ENCODE data around the gene CCNQ.

CCNQ gene

DNA sequence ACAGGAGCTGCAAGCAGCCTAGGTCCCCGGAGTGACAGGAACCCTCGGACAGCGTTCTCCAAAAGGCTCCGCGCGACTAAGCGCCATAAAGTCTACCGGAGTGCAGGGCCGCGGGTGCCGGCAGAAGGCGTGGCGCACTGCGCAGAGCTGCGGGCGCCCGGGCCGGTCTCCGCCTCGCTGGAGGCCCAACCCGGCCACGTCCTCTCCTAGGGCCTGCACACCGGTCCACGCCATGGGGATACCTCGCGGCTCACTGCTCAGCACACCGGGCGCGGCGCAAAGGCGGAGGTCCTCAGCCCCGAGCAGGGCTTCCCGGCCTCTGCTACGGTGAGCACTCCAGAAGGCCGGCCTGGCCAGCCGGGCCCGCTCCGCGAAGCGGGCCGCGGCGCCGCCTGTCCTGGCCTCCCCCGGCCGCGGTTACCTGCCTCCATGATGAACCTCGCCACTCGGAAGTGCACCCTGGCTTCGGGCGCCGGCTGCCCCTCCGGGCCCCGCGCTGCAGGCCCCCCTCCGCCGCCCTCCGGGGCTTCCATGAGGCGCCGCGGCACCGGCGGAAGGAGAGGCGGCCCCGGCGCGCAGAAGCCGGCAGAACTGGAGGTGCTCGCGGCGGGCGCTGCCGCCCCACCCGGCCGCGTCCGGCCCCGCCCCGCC, at the start of gene CCNQ:
Gene CCNQ, minus strand, starts transcription at position 599 of the 651 bp plus-strand sequence. Its CDS starts 66 bp downstream, at position 533.
- DNase-seq, result peak; percentile 23

DNA sequence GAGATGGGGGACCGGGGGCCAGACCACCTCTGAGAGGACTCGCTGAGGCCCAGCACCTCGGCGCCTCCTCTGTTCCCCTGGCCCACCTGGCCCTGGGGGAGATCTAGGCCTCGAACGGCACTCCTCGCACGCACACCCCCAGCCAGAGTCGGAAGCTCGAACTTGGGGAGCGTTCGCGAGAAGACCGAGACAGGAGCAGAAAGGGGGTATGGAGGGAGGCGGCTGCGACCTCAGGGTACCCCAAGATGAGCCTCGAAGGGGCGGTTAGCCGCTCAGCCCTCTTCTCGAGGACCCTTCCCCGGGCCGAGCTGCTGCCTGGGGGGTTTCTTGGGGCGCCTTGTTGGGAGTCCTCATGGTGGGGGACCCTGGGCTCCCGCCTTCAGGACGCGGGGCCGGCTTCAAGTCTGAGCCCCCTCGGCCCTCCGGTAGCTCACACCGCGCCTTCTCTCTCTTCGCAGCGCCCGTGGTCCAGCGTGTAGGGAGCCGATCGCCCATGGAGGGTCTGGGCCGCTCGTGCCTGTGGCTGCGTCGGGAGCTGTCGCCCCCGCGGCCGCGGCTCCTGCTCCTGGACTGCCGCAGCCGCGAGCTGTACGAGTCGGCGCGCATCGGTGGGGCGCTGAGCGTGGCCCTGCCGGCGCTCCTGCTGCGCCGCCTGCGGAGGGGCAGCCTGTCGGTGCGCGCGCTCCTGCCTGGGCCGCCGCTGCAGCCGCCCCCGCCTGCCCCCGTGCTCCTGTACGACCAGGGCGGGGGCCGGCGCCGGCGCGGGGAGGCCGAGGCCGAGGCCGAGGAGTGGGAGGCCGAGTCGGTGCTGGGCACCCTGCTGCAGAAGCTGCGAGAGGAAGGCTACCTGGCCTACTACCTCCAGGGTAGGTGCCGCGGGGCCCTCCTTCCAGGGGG, 48.8 kb upstream of the CCNQ start:
- no peak for DNase-seq

DNA sequence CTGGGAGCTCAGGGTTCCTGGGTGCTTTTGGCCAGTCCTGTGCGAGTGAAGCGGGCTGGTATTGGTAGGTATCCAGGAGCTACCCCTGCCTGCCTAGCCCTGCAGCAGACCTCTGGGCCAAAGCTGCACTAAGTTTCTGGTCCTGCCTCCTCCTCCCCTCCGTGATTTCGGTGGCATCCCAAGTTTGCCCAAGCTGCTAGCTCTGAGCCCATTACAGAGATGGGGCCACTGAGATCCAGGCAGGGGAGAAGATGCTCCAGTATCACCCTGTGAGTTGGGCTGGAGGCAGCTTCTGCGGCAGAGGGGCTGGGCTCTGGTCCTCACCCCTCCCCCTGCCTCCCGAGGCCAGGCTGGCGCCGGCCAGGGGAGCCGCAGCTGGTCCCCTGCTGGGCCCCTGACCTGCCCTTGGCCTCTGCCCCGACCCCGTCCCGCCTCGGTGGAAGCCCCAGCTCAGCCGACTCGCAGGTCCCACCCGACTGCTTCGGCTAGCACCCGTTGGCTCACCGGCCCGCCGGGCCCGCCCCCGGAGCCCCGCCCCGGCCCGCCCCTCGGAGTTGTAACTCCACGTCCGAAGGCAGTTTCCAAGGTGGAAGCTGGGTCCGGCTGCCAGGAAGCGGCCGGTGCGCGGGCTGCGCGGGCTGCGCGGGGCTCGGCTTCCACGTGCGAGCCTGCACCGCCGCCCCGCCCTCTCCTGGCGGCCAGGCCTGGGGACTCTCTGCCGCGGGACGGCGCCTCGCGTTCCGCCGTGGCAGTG, 47.9 kb upstream of the CCNQ start, which contains the start of gene DUSP9:
Gene DUSP9, plus strand, starts transcription at position 584 of the 754 bp plus-strand sequence. CDS start 751 bp downstream, outside the sequence.
- DNase-seq, result peak; percentile 14

DNA sequence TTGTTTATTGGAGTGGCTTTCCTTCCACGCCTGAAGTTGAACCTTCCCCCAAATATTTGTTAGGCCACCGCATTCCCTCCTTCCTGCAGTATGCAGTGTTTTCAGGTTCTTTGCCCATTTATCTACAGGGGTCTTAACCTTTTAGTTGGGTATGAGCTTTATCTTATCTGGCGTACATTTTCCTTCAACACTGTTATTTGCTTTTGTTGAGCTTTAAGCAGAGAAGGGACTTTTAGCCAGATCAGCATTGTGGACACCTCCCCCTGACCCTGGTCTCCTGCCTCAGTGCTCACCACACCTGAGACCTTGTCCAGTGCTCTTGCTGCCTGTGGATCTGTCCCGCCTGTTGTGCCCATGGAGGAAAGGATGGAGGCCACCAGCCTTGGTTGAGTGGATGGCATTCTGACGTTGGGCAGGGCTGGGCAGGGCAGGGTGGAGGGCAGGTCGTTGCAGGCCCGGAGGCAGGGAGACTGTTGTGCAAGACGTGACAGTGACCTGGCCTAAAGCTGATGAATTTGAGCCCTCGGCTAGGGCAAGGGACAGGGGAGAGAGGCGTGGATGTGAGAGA, 47.1 kb upstream of the CCNQ start:
- no peak for DNase-seq

DNA sequence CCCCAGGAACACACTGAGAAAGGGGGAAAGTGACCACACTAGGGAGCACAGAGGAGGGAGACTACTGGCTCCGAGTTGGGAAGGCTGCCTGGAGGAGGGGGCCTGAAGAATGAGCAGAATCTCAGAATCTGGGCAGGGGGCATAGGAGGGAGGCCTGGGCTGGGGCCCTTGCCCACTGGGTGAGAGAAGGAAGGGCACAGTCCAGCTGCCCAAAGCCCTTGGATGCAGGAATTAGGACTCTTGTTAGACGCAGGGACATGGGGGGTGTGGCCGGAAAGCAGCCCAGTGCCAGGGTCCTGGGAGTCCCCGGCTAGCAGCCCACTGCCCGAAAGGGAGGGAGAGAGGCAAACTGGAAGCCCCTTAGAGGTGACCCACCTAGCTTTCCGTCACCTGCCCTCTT, 46.2 kb upstream of the CCNQ start:
- no peak for DNase-seq

DNA sequence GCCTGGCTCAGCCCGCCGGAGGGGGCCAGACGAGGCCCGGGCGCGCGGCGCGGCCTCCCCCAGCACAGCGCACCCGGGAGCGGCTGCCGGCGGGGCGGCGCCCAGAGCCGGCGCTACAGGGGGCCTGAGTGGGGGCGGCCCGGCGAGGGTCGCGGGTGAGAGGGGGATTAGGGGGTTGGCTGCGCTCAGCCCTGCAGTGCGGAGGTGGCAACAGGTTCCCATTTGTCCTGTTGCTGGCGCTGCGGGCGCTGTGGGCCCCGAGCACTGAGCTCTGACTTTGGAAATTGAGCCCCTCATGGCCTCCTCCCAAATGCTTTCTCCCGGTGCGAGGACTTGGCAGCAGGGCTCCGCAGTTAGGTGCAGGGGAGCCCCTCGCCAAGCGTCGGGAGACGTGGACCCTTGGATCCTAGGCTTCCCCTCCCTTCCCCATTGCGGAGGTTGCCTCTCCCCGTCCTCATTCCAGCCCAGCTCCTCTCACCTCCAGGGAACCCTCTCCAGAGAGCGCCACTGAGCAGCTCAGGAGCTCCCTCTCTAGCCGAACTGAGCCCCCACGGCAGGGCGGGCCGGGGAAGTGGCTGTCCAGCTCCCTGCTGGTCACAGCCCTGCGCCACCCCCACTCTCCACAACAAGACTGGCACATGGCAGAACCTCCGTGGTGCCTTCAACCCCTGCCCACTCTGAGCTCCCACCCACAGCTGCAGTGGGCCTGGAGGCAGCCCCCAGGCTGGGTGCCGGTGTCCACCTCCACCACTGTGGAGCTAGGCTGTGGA, 45.6 kb upstream of the CCNQ start:
- no peak for DNase-seq

DNA sequence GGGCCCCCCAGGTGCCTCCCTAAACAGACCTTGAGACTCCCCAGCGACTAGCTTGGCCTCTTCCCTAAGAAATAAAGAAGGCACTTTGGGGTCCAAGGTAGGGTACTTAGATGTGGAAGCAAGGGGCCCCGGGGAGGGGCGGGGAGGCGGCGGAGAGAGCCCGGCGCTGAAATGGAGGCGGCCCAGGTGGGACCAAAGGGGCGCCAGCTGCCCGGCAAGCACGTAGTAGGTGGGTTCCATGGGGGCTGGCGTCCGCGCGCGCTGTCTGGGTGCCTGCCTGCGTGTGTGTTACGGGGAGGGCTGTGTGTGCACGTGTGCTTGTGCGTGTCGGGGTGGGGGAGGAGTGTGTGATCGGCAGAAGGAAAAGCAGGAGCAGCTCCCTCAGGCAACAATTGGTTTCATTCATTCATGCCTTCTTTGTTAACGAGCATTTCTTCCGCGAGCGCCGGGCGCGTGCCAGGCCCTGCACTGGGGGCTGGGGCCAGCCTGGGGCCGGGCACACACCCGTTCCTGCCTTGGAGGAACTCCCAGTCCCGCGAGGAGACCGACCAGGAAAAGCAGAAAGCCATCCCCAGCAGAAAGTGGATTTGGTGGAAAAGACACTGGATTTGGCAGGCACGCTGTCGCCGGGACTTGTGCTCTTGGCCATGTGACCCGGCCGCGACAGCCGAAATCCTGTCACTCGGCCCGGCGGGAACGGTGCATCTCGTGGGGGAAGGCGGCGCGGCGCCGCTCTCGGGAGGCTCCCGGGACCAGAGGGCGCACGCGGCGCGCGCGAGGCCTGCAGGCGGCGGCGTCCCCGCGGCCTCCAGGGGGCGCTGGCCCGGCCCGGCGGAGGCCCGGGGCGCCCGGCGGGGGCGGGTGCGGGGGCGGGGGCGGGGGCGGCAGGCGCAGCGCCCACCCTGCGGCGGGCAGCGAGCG, 44.8 kb upstream of the CCNQ start:
- DNase-seq, result peak; percentile 14

DNA sequence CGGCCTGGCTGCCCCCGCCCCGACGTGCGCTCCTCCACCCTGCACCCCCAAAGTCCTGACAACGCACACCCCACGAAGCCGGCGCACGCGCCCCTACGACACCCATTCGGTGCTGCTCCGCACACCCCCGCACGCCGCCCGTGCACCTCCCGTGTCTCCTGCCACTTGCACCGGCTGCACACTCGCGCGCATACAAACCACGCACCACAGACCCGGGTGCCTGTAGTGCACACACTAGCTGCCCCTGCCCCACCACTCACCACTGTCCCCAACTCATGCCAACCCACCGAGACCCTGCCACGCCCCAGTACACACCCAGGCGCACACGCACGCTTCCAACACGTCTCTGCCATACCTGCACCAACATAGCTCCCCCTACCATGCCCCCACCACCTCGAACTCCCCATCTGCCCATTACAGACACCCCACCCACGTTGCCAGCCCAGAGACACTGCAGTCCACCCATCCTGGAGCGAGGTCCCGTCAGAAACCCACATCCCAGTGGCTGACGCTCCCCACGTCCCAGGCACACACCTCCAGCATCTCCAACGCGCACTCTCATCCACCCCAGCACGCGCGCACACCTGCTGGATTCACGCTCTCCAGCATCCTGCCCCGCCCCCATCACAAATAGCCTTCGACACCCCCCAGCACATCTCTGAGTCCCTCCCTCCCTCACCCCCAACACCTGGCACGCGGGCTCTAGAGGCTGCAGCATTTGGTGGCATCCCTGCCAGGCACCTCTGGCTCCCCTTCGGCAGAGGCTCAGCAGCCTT, 43.9 kb upstream of the CCNQ start:
- DNase-seq, result no peak

DNA sequence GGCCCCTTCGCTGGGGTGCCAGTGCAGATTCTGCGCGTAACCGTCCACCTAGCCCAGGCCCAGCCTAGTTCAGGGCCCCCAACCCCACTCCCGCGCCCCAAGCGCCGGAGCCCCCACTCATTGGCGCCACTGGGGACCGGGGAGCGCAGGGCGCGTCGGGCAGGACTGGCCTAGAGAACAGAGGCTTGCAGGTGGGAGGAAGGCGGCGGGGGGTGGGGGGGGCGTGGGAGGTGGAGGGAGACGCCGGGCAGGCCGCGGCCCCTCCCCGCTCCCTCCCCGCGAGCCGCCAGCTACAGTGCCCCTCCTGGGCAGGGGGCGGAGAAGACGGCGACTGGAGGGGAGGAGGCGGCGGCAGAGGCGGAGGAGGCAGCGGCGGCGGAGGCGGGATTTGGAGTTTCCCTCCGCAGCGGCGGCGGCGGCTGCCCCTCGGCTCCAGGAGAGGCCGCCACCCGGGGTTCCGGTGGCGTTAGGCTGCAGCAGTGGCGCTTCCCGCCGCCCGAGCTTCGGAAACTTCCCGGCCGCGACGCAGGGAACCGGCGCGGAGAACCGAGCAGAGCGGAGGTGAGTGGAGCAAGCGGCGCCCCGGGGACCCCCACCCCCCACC, 43.2 kb upstream of the CCNQ start:
- DNase-seq, result peak; percentile 11

DNA sequence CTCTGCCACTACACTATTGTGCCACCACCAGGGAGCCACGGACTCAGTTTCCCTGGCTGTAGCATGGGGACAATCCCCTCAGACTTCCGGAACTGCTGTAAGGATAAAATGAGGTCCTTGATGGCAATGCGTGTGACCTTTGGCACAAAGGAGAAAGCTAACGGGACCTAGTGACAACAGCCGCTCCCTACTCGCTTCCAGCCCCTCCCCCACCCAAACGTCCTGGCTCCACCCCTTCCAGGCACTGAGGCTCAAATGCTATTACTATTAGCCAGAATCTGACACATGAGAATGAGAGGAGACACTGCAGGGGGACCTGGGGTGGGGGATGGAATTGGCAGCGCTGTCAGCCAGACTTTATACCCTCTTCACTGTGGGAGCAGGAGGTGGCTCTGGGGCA, 42.7 kb upstream of the CCNQ start:
- no peak for DNase-seq

DNA sequence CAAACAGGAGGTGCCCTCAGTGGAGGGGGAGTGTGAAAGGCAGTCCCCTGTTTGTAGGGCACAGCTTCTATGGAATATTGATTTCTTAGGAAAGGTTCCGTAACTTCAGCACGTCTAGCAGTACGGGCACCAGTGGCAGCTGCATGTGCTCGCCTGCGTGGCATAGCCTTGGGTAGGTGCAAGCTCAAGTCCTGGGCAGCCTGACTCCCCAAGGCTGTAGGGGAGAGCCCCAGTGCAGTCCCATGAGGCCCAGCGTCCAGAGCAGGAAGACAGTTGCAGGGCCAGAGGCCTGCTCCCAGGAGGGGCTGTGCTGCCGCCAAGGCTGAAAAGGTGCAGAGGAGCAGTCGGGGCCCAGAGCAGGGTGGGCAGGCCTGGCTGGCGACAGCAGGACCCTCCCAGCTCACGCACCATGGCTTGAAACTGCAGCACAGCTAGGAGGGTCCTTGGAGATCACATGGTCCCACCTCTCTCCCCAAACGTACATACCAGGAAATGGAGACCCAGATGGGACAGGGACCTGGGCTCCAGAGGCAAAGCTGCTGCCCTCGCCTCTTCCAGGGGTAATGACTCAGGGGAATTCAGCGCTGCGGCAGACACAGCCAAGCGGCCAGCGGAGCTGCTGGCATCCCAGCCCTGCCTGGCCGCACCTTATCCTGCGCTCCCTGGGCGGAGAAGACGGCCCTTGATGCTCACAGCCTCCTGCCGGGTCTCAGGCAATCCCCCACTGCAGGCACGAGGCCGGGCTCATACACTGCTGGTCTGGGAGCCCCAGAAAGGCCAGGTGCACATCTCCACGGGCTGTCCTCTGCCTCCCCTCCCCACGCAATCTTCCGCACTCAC, 42.0 kb upstream of the CCNQ start:
- DNase-seq, result no peak

DNA sequence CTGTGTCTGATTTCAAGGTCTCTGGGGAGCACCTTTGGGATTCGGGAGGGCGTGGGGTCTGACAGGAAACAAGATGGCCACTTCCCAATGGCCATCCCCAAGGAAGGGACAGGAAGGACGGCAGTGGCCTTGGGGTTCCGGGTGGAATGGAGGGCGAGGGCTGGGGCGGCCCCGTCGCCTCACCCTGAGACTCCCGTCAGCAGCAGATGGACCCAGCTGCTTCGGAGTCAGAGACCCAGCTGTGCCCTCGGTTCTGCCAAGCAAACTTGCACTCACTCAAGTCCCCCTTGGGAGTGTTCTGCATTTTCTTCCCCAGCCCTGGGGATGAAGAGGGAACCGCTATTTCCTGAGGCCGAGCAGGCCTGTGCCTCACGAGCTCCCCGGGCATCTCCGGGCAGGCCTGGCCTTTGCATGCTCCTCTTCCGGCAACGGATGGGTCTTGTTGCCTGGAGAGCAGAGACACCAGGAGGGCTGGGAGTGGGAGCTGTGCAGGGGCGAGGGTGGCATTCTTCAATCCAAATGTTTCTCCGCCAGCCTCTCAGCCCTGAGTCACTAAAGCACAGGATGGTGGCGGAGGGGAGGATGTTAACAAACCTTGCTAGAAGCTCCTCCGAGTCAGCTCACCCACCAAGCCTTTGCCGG, 41.2 kb upstream of the CCNQ start:
- DNase-seq, result no peak

DNA sequence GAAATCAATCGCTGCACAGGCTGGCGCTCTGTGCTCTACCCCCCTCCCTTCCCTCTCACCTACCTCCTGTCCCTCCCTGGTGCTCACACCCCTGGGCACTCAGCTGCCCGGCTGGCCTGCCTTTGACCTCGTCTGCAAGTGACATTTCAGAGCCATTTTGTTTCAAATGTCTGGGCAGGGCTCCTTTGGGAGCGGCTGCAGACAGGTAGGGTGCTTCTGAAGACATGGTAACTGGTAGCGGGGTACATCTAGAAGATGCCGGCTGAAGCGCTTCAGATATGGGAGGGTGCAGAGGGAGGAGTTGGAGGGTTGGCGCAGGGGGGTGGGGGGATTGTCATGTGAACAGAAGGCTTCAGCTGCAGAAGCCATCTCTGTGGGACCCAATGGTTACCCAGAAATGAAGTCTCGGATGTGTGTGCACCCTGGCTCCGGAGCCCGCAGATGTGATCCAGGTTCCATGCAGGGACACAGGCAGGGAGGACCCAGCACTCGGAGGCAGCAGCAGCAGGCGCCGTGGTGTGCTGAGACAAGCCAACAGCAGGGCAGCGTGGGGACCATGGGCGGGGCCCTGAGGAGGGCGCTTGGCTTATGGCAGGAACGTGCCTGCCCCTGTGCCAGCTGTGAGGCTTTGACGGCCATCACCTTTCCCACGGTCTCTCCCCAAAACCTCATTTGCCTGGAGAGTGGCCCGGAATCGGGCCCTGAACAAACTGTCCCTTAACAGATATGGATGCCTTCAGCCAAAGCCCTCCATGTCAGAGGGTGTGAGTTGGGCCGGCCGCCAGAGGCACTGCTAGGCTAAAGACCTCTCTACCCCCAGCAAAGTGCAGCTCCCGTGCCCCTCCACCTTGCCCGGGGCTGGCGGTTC, 40.5 kb upstream of the CCNQ start:
- DNase-seq, result no peak

DNA sequence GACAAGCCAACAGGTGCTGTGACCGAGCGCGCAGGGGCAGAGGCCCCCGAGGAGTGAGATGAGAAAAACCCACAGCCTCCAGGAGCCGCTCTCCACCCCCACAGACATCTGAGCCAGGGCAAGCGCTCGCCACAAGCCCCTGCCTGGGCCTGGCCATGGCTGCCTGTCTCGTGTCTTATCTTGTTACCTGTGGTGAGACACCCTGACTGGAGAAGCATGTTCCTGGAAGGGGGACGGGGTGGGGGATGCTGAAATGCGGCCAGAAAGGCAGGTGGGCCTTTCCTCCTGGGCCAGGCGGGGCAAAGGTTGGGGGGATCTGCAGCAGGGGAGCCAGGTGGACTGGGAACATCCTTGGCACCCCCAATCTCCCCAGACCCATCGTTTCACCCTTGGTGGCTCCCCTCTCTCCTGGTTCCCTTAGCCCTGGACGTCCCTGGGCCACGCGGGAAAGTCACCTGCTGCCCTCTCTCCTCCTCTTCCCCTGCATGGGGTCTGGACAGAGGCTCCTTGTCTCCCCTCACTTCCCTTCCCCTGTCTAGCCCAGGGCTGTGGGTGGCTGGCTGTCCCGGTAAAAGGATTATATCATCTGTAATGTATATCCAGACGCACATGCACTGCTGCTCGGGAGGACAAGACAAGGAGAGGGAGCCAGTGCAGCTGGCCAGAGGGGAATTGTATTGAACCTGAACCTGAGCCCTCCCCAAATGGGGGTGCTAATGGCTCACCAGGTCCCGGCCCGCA, 39.7 kb upstream of the CCNQ start:
- DNase-seq, result no peak

DNA sequence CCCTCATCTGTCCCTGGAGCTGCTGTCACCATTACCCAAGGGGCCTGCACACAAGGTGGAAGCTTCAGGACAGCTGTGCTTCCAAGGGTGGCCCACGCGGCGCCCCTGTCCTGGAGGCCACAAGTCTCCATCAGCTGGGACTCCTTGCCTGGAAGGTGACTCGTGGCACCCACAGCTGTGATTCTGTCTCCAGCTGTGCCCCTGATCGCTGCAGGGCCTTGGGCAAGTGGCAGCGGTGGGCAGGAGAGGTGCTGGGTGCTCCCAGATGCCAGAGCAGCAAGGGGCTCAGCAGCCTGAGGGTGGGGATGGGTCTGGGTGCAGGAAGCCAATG, 39.1 kb upstream of the CCNQ start:
- DNase-seq, result no peak

DNA sequence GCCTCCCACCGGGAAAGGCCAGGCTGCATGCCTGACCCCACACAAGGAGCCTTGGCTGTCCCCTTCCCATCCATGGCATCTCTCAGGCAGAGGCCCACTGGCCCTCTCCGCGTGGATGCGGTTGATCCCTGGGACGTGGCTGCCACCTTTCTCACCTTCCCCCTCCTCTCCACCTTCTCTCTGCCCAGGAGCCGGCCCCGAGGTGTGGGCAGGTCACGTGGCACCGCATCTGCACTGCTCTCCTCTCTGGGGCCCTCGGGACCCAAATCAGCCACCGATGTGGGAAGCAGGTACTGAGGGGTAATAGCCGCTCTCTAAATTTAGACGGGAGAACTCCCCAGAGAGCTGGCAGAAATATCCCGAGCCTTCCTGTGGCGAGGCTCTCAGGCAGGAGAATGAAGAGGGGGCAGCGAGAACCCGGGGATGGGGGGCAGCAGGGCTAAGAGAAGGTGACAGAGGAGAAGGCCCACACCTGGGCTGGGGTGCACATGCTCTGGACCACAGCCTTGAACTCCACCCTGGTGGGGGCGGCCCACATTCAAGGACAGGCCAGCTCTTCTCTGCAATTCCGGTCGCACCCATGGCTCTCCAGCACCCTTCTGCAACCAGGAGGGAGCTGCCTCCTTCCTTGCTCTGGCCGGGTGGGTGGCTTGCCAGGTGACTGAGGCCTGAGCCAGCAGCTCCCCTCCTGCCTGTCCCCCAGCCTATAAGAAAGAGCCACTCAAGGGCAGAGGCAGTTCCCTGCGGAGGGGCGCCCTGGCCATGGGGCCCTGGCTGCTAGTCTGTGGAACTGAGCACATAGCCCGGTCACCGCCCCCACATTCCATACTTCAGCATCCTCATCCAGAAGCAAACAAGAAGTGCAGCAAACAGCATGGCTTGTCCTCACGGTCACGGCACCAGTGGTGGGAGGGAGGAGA, 38.4 kb upstream of the CCNQ start:
- no peak for DNase-seq
